SW480 (cell line): ENCODE data around the gene RRAS.

Experiments used
- DNase-seq: peaks from one replicate; pipeline ENCODE4 v3.0.0-alpha.2; 2016; ENCODE audit warnings: low spot score

Gene RRAS

GRCh38 chr19:49677231-49677900 is 37.4 kb upstream of the RRAS start, which contains the start of gene PRMT1:
TSS of gene PRMT1 (plus strand) at chr19:49677271. CDS start at chr19:49677281, 10 bp downstream.
- no peak for DNase-seq

- peak; percentile 100 for DNase-seq
Observed at GRCh38 chr19:49676784-49677230, 36.9 kb upstream of the RRAS start.

GRCh38 chr19:49676136-49676783 is 36.3 kb upstream of the RRAS start:
- DNase-seq, result peak; percentile 95

GRCh38 chr19:49672131-49672919 is 32.4 kb upstream of the RRAS start:
- DNase-seq, result peak; percentile 89

GRCh38 chr19:49669516-49669915 is 29.6 kb upstream of the RRAS start:
- DNase-seq, result no peak

GRCh38 chr19:49667473-49667872 is 27.5 kb upstream of the RRAS start:
- no peak for DNase-seq

- DNase-seq, result no peak
Observed at GRCh38 chr19:49666120-49666444, 26.1 kb upstream of the RRAS start.

GRCh38 chr19:49665351-49666119 is 25.6 kb upstream of the RRAS start, which contains the start of the genes BCL2L12 and IRF3:
TSS of gene BCL2L12 (plus strand) at chr19:49665933. CDS start at chr19:49666693, 760 bp downstream.
TSS of gene IRF3 (minus strand) at chr19:49665857. CDS start at chr19:49664838, 1,019 bp downstream.
- DNase-seq, result peak; percentile 96

GRCh38 chr19:49665036-49665350 is 25.1 kb upstream of the RRAS start:
- no peak for DNase-seq

GRCh38 chr19:49664171-49665035 is 24.5 kb upstream of the RRAS start:
- peak; percentile 98 for DNase-seq

- no peak for DNase-seq
Observed at GRCh38 chr19:49663224-49663623, 23.3 kb upstream of the RRAS start.

- DNase-seq, result no peak
Observed at GRCh38 chr19:49662011-49662410, 22.1 kb upstream of the RRAS start.

GRCh38 chr19:49660338-49660961 is 20.5 kb upstream of the RRAS start:
- DNase-seq, result no peak

- no peak for DNase-seq
Observed at GRCh38 chr19:49658566-49659442, 18.9 kb upstream of the RRAS start.

- no peak for DNase-seq
Observed at GRCh38 chr19:49658139-49658517, 18.2 kb upstream of the RRAS start.

- DNase-seq, result no peak
Observed at GRCh38 chr19:49657493-49658138, 17.7 kb upstream of the RRAS start.

GRCh38 chr19:49656456-49657109 is 16.6 kb upstream of the RRAS start:
- no peak for DNase-seq

- no peak for DNase-seq
Observed at GRCh38 chr19:49655570-49656455, 15.9 kb upstream of the RRAS start.
